Astrocyte (in vitro differentiated cells and primary cell): Measurements from ENCODE around the gene KRT82. TPM values are rescaled to one million over a fixed set of nuclear protein-coding genes. Genes with fewer than 3 reads are reported as not detected.

Experiments used
- DNase-seq: peaks from one replicate; pipeline ENCODE4 v3.0.0-alpha.2; 2010; ENCODE audit warnings: low read depth
- FAIRE-seq: peaks from 2 replicates; lab custom pipeline; 2011; peaks lifted over from hg19 to GRCh38; lab: Jason Lieb, UNC
- H2AFZ ChIP-seq: 2 replicates; pipeline ENCODE4 v1.6.0; 2012; ENCODE audit warnings: low read depth, low read length, inconsistent platforms
- H3K27ac ChIP-seq: 2 replicates; pipeline ENCODE4 v1.5.1; 2011; ENCODE audit warnings: low read depth, low read length, inconsistent platforms
- H3K27me3 ChIP-seq: 2 replicates; pipeline ENCODE4 v1.6.0; 2011; ENCODE audit warnings: low read length, inconsistent platforms; ENCODE audit not compliant: insufficient read depth
- H3K36me3 ChIP-seq: 2 replicates; pipeline ENCODE4 v1.5.1; 2011; ENCODE audit warnings: low read length, inconsistent platforms; ENCODE audit not compliant: insufficient read depth
- H3K4me1 ChIP-seq: 2 replicates; pipeline ENCODE4 v1.5.1; 2011; ENCODE audit warnings: low read length, inconsistent platforms; ENCODE audit not compliant: insufficient read depth
- H3K4me2 ChIP-seq: 2 replicates; pipeline ENCODE4 v1.6.0; 2012; ENCODE audit warnings: low read length, inconsistent platforms
- H3K4me3 ChIP-seq: 2 replicates; pipeline ENCODE4 v1.5.1; 2011; ENCODE audit warnings: low read depth, mild to moderate bottlenecking, low read length, inconsistent platforms; ENCODE audit not compliant: insufficient read depth
- H3K79me2 ChIP-seq: 2 replicates; pipeline ENCODE4 v1.6.0; 2012; ENCODE audit warnings: mild to moderate bottlenecking, low read length, inconsistent platforms; ENCODE audit not compliant: insufficient read depth
- H3K9ac ChIP-seq: 2 replicates; pipeline ENCODE4 v1.6.0; 2012; ENCODE audit warnings: mild to moderate bottlenecking, low read length, inconsistent platforms
- H3K9me3 ChIP-seq: 2 replicates; pipeline ENCODE4 v1.5.1; 2012; ENCODE audit warnings: low read depth, mild to moderate bottlenecking, low read length, inconsistent platforms; ENCODE audit not compliant: insufficient read depth
- H4K20me1 ChIP-seq: 2 replicates; pipeline ENCODE4 v1.6.0; 2012; ENCODE audit warnings: low read length, inconsistent platforms; ENCODE audit not compliant: insufficient read depth
- H3K27ac Mint-ChIP-seq: one replicate; pipeline ENCODE4 v1.8.0; 2021; ENCODE audit warnings: mild to moderate bottlenecking, mixed read lengths; ENCODE audit not compliant: unreplicated experiment
- H3K27me3 Mint-ChIP-seq: one replicate; pipeline ENCODE4 v1.8.0; 2021; ENCODE audit warnings: low read depth, mixed read lengths; ENCODE audit not compliant: unreplicated experiment
- H3K36me3 Mint-ChIP-seq: one replicate; pipeline ENCODE4 v1.8.0; 2021; ENCODE audit warnings: low read depth, mixed read lengths; ENCODE audit not compliant: unreplicated experiment
- H3K4me1 Mint-ChIP-seq: one replicate; pipeline ENCODE4 v1.8.0; 2021; ENCODE audit warnings: low read depth, mixed read lengths; ENCODE audit not compliant: unreplicated experiment
- H3K4me3 Mint-ChIP-seq: one replicate; pipeline ENCODE4 v1.8.0; 2021; ENCODE audit warnings: mild to moderate bottlenecking, moderate library complexity, mixed read lengths; ENCODE audit not compliant: unreplicated experiment
- H3K9me3 Mint-ChIP-seq: one replicate; pipeline ENCODE4 v1.8.0; 2021; ENCODE audit warnings: mild to moderate bottlenecking, mixed read lengths; ENCODE audit not compliant: unreplicated experiment
- CTCF ChIP-seq: IDR thresholded peaks from 2 replicates; pipeline ENCODE4 v1.5.1; 2011; ENCODE audit warnings: low read depth, mild to moderate bottlenecking, inconsistent platforms, low read length, moderate library complexity; ENCODE audit not compliant: insufficient read depth
- EZH2 ChIP-seq: IDR thresholded peaks from 2 replicates; pipeline ENCODE4 v1.6.1; 2012; ENCODE audit warnings: mild to moderate bottlenecking, low read length, inconsistent platforms; ENCODE audit not compliant: insufficient read depth
- total RNA-seq: library from RNA; stranded (reverse); gene quantifications from 2 replicates; pipeline ENCODE4 v1.2.1, GENCODE V29; 2021

Gene KRT82
- total RNA-seq, 1 donor from 2014 or later: not detected

GRCh38 chr12:52427083-52427482, 20.9 kb upstream of the KRT82 start:
- no peaks in the 10 kb centered on the region for H3K79me2 ChIP-seq
- no peak overlapping the region for H2AFZ ChIP-seq
- TF ChIP-seq EZH2 (no peak), CTCF (no peak)
- Mint-ChIP-seq H3K27me3 (peaks cover 57% of the 10 kb centered on the region), H3K27ac (no peak overlapping the region), H3K9me3 (peaks cover 6% of the 10 kb centered on the region), H3K4me1 (peaks cover 4% of the 10 kb centered on the region), H3K36me3 (peaks cover 3% of the 10 kb centered on the region), H3K4me3 (no peak overlapping the region)
- H3K36me3 ChIP-seq: no peaks in the 10 kb centered on the region
- H3K9ac ChIP-seq: no peak overlapping the region
- H3K4me1 ChIP-seq: no peaks in the 10 kb centered on the region
- no peak overlapping the region for H3K4me2 ChIP-seq
- peaks cover 30% of the 10 kb centered on the region for H3K27me3 ChIP-seq
- no peak for DNase-seq
- no peaks in the 10 kb centered on the region for H3K9me3 ChIP-seq
- H3K27ac ChIP-seq: no peak overlapping the region
- no peaks in the 10 kb centered on the region for H4K20me1 ChIP-seq
- FAIRE-seq: no peak
- H3K4me3 ChIP-seq: no peak overlapping the region

GRCh38 chr12:52426034-52426433, 19.9 kb upstream of the KRT82 start:
- no peaks in the 10 kb centered on the region for H3K9me3 ChIP-seq
- H3K4me2 ChIP-seq: no peak overlapping the region
- no peaks in the 10 kb centered on the region for H3K4me1 ChIP-seq
- H3K36me3 Mint-ChIP-seq: peaks cover 3% of the 10 kb centered on the region
- FAIRE-seq (no peak), DNase-seq (no peak)
- peaks cover 52% of the 10 kb centered on the region for H3K27me3 Mint-ChIP-seq
- H3K27ac ChIP-seq: no peak overlapping the region
- H3K4me3 ChIP-seq: no peak overlapping the region
- H3K4me1 Mint-ChIP-seq: peaks cover 6% of the 10 kb centered on the region
- TF ChIP-seq EZH2 (no peak), CTCF (no peak)
- H3K4me3 Mint-ChIP-seq: no peak overlapping the region
- H4K20me1 ChIP-seq: no peaks in the 10 kb centered on the region
- peaks cover 6% of the 10 kb centered on the region for H3K9me3 Mint-ChIP-seq
- H3K9ac ChIP-seq: no peak overlapping the region
- no peaks in the 10 kb centered on the region for H3K79me2 ChIP-seq
- no peaks in the 10 kb centered on the region for H3K36me3 ChIP-seq
- H3K27ac Mint-ChIP-seq: no peak overlapping the region
- H2AFZ ChIP-seq: no peak overlapping the region
- H3K27me3 ChIP-seq: peaks cover 26% of the 10 kb centered on the region

- Histone ChIP-seq H3K4me2 (no peak overlapping the region), H2AFZ (no peak overlapping the region), H3K79me2 (no peaks in the 10 kb centered on the region), H3K36me3 (no peaks in the 10 kb centered on the region), H3K27me3 (peaks cover 26% of the 10 kb centered on the region), H3K4me1 (no peaks in the 10 kb centered on the region), H4K20me1 (no peaks in the 10 kb centered on the region), H3K27ac (no peak overlapping the region), H3K4me3 (no peak overlapping the region), H3K9me3 (no peaks in the 10 kb centered on the region), H3K9ac (no peak overlapping the region)
- TF ChIP-seq CTCF (no peak), EZH2 (no peak)
- DNase-seq (no peak), FAIRE-seq (no peak)
- peaks cover 6% of the 10 kb centered on the region for H3K9me3 Mint-ChIP-seq
- H3K36me3 Mint-ChIP-seq: peaks cover 3% of the 10 kb centered on the region
- H3K4me1 Mint-ChIP-seq: peaks cover 8% of the 10 kb centered on the region
- no peak overlapping the region for H3K4me3 Mint-ChIP-seq
- peaks cover 46% of the 10 kb centered on the region for H3K27me3 Mint-ChIP-seq
- H3K27ac Mint-ChIP-seq: no peak overlapping the region
Observed at GRCh38 chr12:52425466-52425865, 19.3 kb upstream of the KRT82 start.
